GM12878 (cell line): ENCODE data around the gene SYTL5.

ENCODE experiments used
- TF ChIP-seq, protein P1 (sequence below), 3 experiments: IDR thresholded peaks in 2 of 3; conservative IDR thresholded peaks in 1 of 3; 2 replicates each; pipeline ENCODE4 v1.5.1; 2011; ENCODE audit warnings: low read depth in 3 of 3, low read length in 3 of 3, mild to moderate bottlenecking in 3 of 3, control low read depth in 2 of 3, moderate library complexity in 2 of 3, inconsistent platforms in 1 of 3, mixed read lengths in 1 of 3; ENCODE audit not compliant: control insufficient read depth in 2 of 3, insufficient read depth in 1 of 3; ENCODE audit errors: extremely low read depth in 1 of 3
- TF ChIP-seq, protein P2 (sequence below): fragments of 450-650 bp; IDR thresholded peaks from 2 replicates; pipeline ENCODE4 v1.6.1; 2017; ENCODE audit warnings: mild to moderate bottlenecking, moderate library complexity

DNA sequence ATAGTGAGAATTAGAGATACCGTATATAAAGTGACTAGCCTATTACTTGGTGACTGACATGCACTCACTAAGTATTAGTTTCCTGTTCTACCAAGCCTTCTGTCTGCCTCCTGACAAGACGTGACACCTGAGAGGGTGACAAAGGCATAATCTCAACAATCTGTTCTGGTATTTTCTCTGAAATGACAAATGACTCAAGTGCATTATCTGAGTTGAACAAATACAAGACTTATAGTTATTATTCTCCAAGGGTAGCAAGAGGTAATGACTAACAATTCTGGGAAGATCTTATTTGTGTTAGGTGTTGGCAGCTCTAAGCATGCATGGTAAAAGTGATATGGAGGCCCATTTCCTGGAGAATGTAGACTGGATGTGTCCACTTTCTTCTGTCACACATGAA lies 60.6 kb downstream of the SYTL5 start:
- TF ChIP-seq, protein P1, sequence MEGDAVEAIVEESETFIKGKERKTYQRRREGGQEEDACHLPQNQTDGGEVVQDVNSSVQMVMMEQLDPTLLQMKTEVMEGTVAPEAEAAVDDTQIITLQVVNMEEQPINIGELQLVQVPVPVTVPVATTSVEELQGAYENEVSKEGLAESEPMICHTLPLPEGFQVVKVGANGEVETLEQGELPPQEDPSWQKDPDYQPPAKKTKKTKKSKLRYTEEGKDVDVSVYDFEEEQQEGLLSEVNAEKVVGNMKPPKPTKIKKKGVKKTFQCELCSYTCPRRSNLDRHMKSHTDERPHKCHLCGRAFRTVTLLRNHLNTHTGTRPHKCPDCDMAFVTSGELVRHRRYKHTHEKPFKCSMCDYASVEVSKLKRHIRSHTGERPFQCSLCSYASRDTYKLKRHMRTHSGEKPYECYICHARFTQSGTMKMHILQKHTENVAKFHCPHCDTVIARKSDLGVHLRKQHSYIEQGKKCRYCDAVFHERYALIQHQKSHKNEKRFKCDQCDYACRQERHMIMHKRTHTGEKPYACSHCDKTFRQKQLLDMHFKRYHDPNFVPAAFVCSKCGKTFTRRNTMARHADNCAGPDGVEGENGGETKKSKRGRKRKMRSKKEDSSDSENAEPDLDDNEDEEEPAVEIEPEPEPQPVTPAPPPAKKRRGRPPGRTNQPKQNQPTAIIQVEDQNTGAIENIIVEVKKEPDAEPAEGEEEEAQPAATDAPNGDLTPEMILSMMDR (IDR thresholded peaks at IDR 0.05 in 2 of 3, conservative IDR thresholded peaks at IDR 0.05 in 1 of 3; ENCODE audit: control insufficient read depth in 2 of 3, extremely low read depth in 1 of 3, insufficient read depth in 1 of 3, low read depth in 3 of 3, low read length in 3 of 3), result no peak
- TF ChIP-seq, protein P2, sequence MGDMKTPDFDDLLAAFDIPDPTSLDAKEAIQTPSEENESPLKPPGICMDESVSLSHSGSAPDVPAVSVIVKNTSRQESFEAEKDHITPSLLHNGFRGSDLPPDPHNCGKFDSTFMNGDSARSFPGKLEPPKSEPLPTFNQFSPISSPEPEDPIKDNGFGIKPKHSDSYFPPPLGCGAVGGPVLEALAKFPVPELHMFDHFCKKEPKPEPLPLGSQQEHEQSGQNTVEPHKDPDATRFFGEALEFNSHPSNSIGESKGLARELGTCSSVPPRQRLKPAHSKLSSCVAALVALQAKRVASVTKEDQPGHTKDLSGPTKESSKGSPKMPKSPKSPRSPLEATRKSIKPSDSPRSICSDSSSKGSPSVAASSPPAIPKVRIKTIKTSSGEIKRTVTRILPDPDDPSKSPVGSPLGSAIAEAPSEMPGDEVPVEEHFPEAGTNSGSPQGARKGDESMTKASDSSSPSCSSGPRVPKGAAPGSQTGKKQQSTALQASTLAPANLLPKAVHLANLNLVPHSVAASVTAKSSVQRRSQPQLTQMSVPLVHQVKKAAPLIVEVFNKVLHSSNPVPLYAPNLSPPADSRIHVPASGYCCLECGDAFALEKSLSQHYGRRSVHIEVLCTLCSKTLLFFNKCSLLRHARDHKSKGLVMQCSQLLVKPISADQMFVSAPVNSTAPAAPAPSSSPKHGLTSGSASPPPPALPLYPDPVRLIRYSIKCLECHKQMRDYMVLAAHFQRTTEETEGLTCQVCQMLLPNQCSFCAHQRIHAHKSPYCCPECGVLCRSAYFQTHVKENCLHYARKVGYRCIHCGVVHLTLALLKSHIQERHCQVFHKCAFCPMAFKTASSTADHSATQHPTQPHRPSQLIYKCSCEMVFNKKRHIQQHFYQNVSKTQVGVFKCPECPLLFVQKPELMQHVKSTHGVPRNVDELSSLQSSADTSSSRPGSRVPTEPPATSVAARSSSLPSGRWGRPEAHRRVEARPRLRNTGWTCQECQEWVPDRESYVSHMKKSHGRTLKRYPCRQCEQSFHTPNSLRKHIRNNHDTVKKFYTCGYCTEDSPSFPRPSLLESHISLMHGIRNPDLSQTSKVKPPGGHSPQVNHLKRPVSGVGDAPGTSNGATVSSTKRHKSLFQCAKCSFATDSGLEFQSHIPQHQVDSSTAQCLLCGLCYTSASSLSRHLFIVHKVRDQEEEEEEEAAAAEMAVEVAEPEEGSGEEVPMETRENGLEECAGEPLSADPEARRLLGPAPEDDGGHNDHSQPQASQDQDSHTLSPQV, result no peak
